Measurements from ENCODE around the gene SEMA4F.

GRCh38 chr2:74646834-74647482 is 7.1 kb upstream of the SEMA4F start:
- TF ChIP-seq POLR2A (IDR thresholded peaks at IDR 0.05): no peak
- TF ChIP-seq CTCF (IDR thresholded peaks at IDR 0.05): no peak

All from Peyer's patch (tissue), 4 donors.